Stimulated activated CD8-positive, alpha-beta memory T cell treated with anti-CD3 and anti-CD28 coated beads, Interleukin-4, amount 100 ng/mL, for 1 hour (primary cell): ENCODE measurements around the gene FAM234B.

ENCODE experiments used
- DNase-seq, 2 donors: peaks; one replicate each; pipeline ENCODE4 v3.0.0-alpha.2; 2020; ENCODE audit warnings: low read depth in 2 of 2, low spot score in 1 of 2

The FAM234B gene, protein sequence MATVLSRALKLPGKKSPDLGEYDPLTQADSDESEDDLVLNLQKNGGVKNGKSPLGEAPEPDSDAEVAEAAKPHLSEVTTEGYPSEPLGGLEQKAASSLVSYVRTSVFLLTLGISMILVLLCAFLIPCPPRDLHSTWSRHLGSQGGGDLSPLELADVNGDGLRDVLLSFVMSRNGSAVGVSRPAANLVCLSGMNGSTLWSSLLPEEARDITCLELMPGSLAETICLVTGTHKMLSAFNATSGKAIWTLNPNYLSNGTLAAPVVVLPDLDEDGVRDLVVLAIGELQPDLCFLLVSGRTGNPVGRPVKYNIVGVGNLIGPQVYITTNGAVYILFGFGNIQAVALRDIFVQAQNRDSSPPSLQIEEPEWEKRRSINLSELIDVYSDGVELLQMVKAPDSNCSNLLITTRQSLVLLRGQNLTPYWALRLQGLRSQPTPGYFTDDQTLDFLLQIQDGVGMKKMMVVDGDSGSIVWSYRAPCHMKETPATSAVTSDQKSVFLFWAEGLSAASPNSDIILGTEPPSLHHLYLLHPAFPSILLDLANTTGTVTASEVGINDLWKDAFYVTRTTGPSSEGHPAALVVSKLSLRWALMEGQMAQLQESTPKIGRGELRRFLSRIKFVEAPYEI

DNA sequence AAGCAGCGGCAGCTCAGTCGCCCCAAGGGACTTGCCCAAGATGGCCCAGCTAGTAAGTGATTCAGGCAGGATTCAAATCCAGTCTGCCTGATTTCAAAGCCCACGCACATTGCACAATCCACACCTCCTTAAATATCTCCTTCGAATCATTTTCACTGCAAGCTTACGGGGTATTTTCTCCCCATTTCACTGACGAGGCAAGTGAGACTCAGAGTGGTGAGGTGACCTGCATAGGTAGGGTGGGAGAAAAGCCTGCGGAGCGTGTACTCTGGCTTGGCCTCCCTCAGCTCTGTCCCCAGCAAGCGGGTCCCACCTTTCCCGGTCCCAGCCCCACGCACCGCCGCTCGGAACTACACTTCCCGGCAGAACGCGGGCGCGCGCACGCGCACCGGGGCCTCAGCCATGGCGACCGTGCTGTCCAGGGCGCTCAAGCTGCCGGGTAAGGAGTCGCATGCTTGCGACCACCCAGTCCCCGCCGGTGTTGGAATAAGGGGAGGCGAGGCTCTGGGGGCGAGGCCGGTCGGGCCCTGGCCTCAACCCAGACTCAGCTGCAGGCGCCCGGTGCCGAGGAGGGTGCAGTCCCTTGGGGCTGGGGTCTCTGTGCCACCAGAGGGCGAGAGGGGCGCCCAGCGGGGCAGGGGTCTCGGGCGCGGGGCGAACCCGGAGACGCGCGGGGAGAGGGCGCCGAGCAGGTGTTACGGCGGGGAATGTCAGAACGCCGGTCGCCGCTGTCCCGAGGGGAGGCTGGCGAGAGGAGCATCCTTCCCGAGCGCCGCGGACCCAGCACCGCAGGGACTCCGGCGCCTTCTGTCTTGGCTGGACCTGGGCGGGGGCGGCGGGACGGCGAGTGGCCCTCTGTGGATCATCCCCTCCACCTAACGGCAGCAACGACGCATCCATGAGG lies at the start of gene FAM234B:
TSS of gene FAM234B (plus strand) at position 380 of the 904 bp plus-strand sequence. CDS start at position 403, 23 bp downstream.
- DNase-seq: peak; percentile 32 to 52

DNA sequence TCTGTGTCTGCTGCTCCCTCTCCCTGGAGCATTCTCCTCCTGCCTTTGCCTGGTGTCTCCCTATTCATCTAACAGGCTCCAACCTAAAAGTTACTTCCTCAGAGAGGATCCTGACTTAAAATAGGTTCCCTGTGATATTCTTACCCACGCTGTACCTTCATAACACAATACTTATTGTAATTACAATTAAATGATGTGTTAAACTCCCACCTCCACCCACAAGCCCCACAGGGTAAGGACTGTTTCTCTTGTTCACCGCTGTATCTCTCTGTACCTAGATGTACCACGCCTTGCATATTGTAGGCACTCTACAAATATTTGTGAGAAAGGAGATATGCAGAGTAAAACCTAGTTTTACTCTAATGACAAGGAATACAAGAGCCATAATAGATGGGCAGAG lies 49.1 kb upstream of the FAM234B start:
- no peak for DNase-seq

- DNase-seq: no peak
Measured at GRCh38 chr12:12996209-12996608, 48.0 kb upstream of the FAM234B start.

GRCh38 chr12:12997156-12997555 lies 47.0 kb upstream of the FAM234B start:
- no peak for DNase-seq

GRCh38 chr12:12997734-12998133 lies 46.4 kb upstream of the FAM234B start:
- DNase-seq: no peak

DNA sequence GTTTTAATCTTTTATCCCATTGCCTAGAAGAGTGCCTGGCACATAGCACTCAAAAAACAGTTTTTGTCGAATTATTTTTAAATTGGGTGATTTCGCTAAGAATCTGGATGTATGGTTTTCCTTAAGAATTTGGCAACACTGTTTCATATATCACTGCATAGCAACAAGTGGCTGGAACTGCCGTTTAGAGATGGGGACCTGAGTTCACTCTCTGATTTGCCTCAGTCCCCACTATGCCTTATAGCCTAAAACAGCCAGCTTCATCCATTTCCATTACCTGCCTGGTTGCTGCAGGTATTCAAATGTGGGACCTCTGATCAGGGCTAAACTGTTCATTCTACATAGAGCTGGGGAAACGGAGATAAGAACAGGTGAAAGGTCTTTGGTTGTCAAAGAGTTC lies 45.9 kb upstream of the FAM234B start:
- DNase-seq: no peak

DNA sequence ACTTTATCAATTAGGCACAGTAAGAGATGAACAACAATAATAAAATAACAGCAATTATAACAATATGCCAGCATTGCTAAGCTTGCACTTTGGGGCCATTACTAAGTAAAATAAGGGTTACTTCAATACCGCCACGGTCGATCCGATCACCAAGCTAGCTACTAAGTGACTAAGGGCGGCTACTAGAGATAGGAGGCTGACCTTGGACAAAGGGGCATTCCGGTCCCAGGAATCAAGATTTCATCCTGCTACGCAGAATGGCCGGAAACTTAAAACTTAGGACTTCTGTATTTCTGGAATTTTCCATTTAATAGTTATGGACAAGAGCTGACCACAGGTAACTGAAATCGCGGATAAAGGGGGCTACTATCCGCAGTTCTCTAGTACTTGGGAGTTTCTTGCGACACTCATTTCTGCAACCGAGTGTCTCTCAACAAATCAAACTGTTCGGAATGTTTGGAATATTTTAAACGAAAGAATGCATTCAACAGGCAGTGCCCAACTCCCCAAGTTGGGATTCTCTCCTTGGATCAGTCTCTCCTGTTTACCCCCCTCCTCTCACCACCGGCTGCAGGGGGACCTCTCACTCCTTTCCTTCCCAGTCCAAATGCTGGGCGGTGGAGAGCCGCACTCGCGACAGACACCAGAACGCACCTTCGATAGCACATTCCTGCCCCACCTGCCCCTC lies 44.8 kb upstream of the FAM234B start:
- no peak for DNase-seq

- peak; percentile 94 to 97 for DNase-seq
Measured at GRCh38 chr12:12999959-13000615, 44.1 kb upstream of the FAM234B start, which contains the start of gene HEBP1. HEBP1 (minus strand) TSS chr12:13000265; CDS start chr12:13000114, 151 bp downstream.

- DNase-seq: no peak
Measured at GRCh38 chr12:13000616-13000924, 43.6 kb upstream of the FAM234B start.

DNA sequence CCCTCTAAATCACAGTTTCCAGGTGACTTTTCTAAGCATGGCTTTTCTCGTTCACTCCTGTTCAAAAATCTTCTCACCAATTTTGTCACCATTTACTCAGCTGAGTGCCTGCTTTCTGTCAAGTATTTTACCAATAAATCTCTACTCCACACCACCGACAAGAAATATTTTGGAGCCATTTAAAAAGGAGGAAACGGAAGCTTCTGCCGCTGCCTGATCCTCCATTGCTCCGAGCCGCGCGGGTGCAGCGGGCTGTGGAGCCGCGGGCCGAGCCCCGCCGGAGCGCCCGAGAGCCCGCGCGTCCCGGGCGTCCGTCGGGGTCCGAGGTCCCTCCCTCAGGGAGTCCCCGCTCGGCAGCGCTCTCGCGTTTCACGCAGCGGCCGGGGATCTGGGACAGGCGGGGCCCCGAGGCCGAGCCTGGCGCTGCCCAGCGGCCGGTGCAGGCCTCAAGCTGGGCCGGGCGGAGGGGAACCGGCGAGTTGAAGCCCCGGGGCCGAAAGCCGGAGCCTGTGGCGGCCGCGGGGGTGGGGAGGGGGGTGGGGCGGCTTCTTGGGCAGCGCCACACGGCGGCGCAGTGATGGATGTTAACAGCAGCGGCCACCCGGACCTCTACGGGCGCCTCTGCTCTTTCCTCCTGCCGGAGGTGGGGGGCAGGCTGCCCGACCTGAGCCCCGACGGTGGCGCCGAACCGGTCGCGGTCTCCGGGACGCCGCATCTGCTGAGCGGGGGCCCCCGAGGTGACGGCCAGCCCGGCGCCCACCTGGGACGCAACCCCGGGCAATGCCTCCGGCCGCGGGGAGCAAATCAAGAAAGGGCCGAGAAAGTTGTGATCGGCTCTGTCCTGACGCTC lies 43.0 kb upstream of the FAM234B start:
- DNase-seq: no peak

DNA sequence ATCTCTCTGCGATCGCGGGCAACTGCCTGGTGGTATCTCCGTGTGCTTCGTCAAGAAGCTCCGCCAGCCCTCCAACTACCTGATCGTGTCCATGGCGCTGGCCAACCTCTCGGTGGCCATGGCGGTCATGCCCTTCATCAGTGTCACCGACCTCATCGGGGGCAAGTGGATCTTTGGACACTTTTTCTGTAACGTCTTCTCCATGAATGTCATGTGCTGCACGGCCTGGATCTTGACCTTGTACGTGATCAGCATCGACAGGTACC lies 42.5 kb upstream of the FAM234B start:
- DNase-seq: no peak

DNA sequence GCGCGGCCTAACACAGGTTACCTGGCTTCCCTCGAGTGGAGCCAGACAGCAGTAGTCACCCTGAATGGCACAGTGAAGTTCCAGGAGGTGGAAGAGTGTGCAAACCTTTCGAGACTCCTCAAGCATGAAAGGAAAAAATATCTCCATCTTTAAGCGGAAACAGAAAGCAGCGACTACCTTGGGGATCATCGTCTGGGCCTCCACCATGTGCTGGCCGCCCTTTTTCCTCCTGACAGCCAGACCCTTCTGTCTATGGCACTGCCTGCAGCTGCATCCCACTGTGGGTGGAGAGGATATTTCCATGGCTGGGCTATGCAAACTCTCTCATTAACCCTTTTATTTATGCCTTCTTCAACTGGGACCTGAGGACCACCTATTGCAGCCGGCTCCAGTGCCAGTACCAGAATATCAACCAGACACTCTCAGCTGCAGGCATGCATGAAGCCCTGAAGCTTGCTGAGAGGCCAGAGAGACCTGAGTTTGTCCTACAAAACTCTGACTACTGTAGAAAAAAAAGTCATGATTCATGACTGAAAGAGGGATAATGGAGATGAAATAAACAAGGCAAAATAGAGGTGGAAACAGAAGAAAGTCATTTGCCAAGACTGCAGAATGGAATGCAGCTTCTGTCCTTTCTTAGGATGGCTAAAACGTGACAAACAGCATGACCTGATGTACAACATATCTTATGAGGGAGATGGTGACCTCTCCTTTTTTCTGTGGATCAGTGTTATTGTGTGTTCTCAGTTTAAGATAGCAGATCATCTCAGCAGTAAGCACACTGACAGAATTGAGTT lies 41.7 kb upstream of the FAM234B start:
- DNase-seq: no peak

GRCh38 chr12:13004361-13004760 lies 39.8 kb upstream of the FAM234B start:
- no peak for DNase-seq

DNA sequence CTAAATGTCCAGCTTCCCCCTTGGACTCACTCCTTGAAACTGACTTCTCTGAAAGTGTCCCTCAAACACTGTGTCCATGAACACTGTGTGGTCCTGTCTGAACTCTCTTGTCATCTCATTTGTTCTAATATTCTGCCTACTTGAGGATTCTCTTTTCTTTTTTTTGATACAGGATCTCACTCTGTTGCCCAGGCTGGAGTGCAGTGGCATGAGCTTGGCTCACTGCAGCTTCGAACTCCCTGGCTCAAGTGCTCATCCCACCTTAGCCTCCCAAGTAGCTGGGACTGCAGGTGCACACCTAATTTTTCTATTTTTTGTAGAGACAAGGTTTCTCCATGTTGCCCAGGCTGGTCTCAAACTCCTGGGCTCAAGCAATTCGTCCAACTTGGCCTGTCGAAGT lies 39.2 kb upstream of the FAM234B start:
- no peak for DNase-seq

DNA sequence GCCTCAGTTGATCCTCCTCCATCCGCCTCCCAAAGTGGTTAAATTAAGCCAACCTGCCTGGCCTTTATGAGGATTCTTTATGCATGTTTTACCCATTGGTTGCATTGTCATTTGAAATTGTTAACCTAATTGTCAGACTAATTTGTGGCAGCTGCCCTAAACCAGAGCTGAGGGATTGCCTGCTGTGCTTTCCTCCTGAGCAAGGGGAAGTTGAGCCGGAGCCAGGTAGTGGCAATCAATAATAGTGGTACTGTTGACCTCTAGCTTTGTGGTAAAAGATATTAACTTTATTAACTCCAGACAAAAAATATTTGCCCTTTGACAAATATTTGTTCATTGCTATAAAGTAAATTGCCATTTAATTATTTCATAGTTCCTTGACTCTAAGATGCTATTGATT lies 38.5 kb upstream of the FAM234B start:
- DNase-seq: no peak

DNA sequence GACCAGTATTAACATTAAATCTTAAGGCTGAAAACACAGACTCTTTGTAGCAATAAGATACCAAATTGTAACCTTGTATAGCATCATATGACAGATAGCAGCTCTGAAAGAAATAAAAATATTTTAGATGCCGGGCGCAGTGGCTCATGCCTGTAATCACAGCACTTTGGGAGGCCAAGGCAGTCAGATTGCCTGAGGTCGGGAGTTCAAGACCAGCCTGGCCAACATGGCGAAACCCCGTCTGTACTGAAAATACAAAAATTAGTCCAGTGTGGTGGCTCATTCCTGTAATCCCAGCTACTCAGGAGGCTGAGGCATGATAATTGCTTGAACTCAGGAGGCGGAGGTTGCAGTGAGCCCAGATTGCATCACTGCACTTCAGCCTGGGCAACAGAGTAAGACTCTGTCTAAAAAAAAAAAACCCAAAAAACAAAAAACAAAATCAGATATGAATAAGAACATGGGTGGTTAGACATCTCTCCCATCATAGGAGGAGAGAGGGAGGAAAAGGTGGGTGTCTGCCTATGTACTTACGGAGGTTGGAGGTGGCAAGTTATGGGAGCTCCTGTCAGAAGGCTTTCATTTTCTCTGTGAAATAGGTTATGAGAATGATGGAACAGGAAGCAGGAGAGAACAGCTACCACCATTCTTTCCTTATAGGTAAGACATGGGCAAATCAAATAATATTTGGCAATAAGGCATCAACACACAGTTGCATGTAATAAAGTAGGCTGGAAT lies 36.5 kb upstream of the FAM234B start:
- no peak for DNase-seq

- DNase-seq: no peak
Measured at GRCh38 chr12:13008741-13009380, 35.3 kb upstream of the FAM234B start.

DNA sequence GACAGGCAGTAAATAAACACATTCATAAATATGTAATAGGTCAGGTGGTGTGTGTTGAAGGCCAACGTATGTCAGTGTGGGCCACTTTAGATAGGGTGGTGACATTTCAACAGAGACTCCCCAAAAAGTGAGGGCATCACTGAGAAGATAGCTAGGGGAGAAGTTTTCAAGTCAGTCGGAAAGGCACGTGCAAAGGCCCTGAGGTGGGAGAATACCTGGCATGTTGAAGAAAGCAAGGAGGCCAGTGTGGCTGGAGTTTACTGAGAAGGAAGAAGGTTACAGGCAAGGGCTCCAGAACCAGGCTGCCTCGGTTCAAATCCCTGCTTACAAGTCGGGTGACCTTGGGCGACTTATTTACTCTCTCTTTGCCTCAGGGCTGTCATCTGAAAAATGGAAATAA lies 33.1 kb upstream of the FAM234B start:
- DNase-seq: no peak
